ENCODE measurements around the gene GPR25.

- no peak for TF ChIP-seq CTCF (IDR thresholded peaks at IDR 0.05 in 8 of 11, conservative IDR thresholded peaks at IDR 0.05 in 3 of 11)
- no peak for TF ChIP-seq POLR2AphosphoS5 (IDR thresholded peaks at IDR 0.05)
- no peak for TF ChIP-seq POLR2A (IDR thresholded peaks at IDR 0.05)
Observed at GRCh38 chr1:200886594-200886993, 13.8 kb downstream of the GPR25 start.

All from spleen (tissue), 7 donors.